ENCODE measurements around the gene CEP295NL. TPM values are rescaled to one million over a fixed set of nuclear protein-coding genes. Genes with fewer than 3 reads are reported as not detected.

CEP295NL gene
- total and polyA plus RNA-seq, 2 of the 13 experiments (the other 11 are each of a cell fraction or from before 2014, with no cell fraction given), result not detected

DNA sequence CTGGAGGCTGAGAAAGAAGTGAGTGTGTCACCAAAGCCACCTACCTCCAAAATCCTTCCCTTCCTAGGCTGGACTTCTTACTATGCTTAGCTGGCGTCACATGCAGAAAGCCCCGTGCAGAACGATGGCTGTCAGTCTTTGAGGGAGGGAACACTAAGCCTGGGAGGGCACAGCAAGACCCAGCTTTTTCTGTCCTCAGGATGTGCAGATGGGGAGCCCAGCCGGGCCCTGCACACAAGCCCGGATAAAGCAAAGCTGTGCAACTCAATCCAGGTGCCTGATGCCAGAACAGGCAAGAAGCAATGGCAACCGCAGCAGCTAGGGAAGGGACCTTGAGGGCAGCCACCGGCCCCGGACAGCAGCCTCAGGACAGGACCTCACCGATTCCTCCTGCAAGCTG lies 48.5 kb downstream of the CEP295NL start:
- WGBS (ENCODE audit: low lambda C conversion rate), result 90% methylated on average over 5 of the region's 9 CpGs
- in situ Hi-C loops (cut with HindIII; ENCODE audit: extremely low pct_ligation_motif_present, low pct_unique_long_range_greater_than_20kb), result no loop called here

DNA sequence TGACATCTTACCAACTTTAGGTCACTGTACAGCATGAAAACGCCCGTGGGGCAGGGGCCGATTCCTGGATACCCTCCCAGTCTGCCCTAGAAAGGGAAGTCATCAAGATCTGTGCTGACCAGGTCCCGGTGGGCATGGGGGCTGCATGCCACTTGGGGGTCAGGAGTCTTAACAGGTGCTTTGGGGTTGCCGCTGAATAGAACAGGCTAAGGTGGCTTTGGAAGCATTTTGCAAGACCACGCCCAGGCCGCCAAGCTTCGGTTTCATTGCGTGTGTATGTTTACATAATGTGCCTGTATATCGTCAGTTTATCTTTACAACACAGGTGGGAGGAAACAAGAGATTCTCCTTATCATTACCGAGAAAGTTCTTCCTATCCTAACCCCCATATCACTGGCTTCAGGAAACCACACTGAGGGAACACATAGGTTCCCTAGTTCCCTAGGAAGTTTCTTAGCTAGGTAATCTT lies 49.0 kb downstream of the CEP295NL start:
- Histone ChIP-seq H3K9ac (ENCODE audit: insufficient read depth, low read depth, low read length) (no peak overlapping the region), H3K79me2 (ENCODE audit: insufficient read depth, low read length) (no peaks in the 10 kb centered on the region), H3K36me3 (replicated peaks in 1 of 2; ENCODE audit: control insufficient read depth in 1 of 2, insufficient read depth in 2 of 2, low read length in 2 of 2) (0 out of 5 replicates have a peak, but pooled peaks cover 0 to 5% of the 10 kb centered on the region in 2 experiments), H3K4me2 (ENCODE audit: low read depth, low read length) (no peak overlapping the region), H3K27ac (ENCODE audit: extremely low read length, insufficient read depth, low read length) (no peak overlapping the region), H2AFZ (ENCODE audit: low read length) (no peak overlapping the region), H3K4me3 (replicated peaks in 1 of 3; ENCODE audit: insufficient read depth in 1 of 3, low read depth in 2 of 3, low read length in 3 of 3) (no peak overlapping the region), H4K20me1 (ENCODE audit: insufficient read depth, low read length) (no peaks in the 10 kb centered on the region), H3K27me3 (ENCODE audit: control insufficient read depth in 1 of 2, insufficient read depth in 2 of 2, low read length in 2 of 2) (no peaks in the 10 kb centered on the region), H3K9me3 (ENCODE audit: low read length) (no peaks in the 10 kb centered on the region), H3K4me1 (ENCODE audit: insufficient read depth, low read length) (0 out of 2 replicates have a peak, but pooled peaks cover 6% of the 10 kb centered on the region)
- TSS peak; percentile 75 for BruUV-seq (replicated peaks)
- 89% methylated on average over 11 of the region's 11 CpGs for WGBS (ENCODE audit: low lambda C conversion rate)
- POLR2A ChIA-PET, result no interaction called here
- FAIRE-seq (no peak), DNase-seq (ENCODE audit: low spot score) (no peak), ATAC-seq (no peak)
- no peak for TF ChIP-seq MED1 (CRISPR knock-in tag; IDR thresholded peaks at IDR 0.05)
- TF ChIP-seq, protein P1, sequence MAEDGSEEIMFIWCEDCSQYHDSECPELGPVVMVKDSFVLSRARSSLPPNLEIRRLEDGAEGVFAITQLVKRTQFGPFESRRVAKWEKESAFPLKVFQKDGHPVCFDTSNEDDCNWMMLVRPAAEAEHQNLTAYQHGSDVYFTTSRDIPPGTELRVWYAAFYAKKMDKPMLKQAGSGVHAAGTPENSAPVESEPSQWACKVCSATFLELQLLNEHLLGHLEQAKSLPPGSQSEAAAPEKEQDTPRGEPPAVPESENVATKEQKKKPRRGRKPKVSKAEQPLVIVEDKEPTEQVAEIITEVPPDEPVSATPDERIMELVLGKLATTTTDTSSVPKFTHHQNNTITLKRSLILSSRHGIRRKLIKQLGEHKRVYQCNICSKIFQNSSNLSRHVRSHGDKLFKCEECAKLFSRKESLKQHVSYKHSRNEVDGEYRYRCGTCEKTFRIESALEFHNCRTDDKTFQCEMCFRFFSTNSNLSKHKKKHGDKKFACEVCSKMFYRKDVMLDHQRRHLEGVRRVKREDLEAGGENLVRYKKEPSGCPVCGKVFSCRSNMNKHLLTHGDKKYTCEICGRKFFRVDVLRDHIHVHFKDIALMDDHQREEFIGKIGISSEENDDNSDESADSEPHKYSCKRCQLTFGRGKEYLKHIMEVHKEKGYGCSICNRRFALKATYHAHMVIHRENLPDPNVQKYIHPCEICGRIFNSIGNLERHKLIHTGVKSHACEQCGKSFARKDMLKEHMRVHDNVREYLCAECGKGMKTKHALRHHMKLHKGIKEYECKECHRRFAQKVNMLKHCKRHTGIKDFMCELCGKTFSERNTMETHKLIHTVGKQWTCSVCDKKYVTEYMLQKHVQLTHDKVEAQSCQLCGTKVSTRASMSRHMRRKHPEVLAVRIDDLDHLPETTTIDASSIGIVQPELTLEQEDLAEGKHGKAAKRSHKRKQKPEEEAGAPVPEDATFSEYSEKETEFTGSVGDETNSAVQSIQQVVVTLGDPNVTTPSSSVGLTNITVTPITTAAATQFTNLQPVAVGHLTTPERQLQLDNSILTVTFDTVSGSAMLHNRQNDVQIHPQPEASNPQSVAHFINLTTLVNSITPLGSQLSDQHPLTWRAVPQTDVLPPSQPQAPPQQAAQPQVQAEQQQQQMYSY (CRISPR knock-in tag; IDR thresholded peaks at IDR 0.05), result no peak
- TF ChIP-seq SAFB2 (CRISPR knock-in tag; IDR thresholded peaks at IDR 0.05; ENCODE audit: borderline replicate concordance, low read depth), result no peak
- no peak for TF ChIP-seq HNF4G (IDR thresholded peaks at IDR 0.05; ENCODE audit: borderline replicate concordance, low read depth, low read length)
- TF ChIP-seq HNF4G (CRISPR knock-in tag; IDR thresholded peaks at IDR 0.05; ENCODE audit: borderline replicate concordance, low read depth), result no peak
- intact Hi-C loops (cut with micrococcal nuclease; ENCODE audit: unreplicated experiment), result no loop called here
- CTCF ChIA-PET (ENCODE audit: low intra/inter-chr PET ratio, low total read pairs), result no interaction called here
- in situ Hi-C loops (cut with HindIII; ENCODE audit: extremely low pct_ligation_motif_present, low pct_unique_long_range_greater_than_20kb), result no loop called here

More for the DNA sequence above, 48.5 kb downstream of the CEP295NL start:
- Histone ChIP-seq H3K27ac (ENCODE audit: extremely low read length, insufficient read depth, low read length) (no peak overlapping the region), H3K27me3 (ENCODE audit: control insufficient read depth in 1 of 2, insufficient read depth in 2 of 2, low read length in 2 of 2) (no peaks in the 10 kb centered on the region), H3K9me3 (ENCODE audit: low read length) (no peaks in the 10 kb centered on the region), H2AFZ (ENCODE audit: low read length) (no peak overlapping the region), H3K4me2 (ENCODE audit: low read depth, low read length) (no peak overlapping the region), H3K4me1 (ENCODE audit: insufficient read depth, low read length) (0 out of 2 replicates have a peak, but pooled peaks cover 6% of the 10 kb centered on the region), H3K36me3 (replicated peaks in 1 of 2; ENCODE audit: control insufficient read depth in 1 of 2, insufficient read depth in 2 of 2, low read length in 2 of 2) (0 out of 5 replicates have a peak, but pooled peaks cover 0 to 5% of the 10 kb centered on the region in 2 experiments), H3K79me2 (ENCODE audit: insufficient read depth, low read length) (no peaks in the 10 kb centered on the region), H3K4me3 (replicated peaks in 1 of 3; ENCODE audit: insufficient read depth in 1 of 3, low read depth in 2 of 3, low read length in 3 of 3) (no peak overlapping the region), H3K9ac (ENCODE audit: insufficient read depth, low read depth, low read length) (no peak overlapping the region), H4K20me1 (ENCODE audit: insufficient read depth, low read length) (no peaks in the 10 kb centered on the region)
- no TSS peak for BruUV-seq (replicated peaks)
- no peak for DNase-seq (ENCODE audit: low spot score)
- POLR2A ChIA-PET, result no interaction called here
- CTCF ChIA-PET (ENCODE audit: low intra/inter-chr PET ratio, low total read pairs), result no interaction called here
- no peak for ATAC-seq
- TF ChIP-seq CBX2 (IDR thresholded peaks at IDR 0.05; ENCODE audit: low read depth, low read length) (no peak), CBX2 (CRISPR knock-in tag; IDR thresholded peaks at IDR 0.05; ENCODE audit: low read depth) (no peak)
- FAIRE-seq, result no peak
- intact Hi-C loops (cut with micrococcal nuclease; ENCODE audit: unreplicated experiment), result no loop called here

Data from HepG2 (cell line).